HCT116 (cell line): ENCODE measurements around the gene DNAL4. TPM values are rescaled to one million over a fixed set of nuclear protein-coding genes. Genes with fewer than 3 reads are reported as not detected.
A peak's percentile ranks its signal among the peaks of the same experiment; 100 is the strongest.

Source experiments
- ATAC-seq: fragments of 200-7000 bp; cut with Tn5 transposase; 2 replicates; pipeline ENCODE4 v1.9.1; 2020; ENCODE audit warnings: mild to moderate bottlenecking, moderate library complexity
- BruUV-seq: library from RNA; stranded (reverse); fragments of 400-500 nt; replicated peaks from 2 replicates; lab custom pipeline; 2021; lab: Mats Ljungman, UMichigan
- CTCF ChIA-PET: fragments of 300-600 bp; sonication (Branson Sonifier 250); formaldehyde crosslinking; loops from one replicate; lab custom pipeline; 2021; ENCODE audit warnings: antibody characterized with exemption; lab: Charles Lee
- POLR2A ChIA-PET: fragments of 300-600, 350-600 bp; sonication (Branson Sonifier 250); formaldehyde crosslinking; loops from one replicate; lab custom pipeline; 2021; ENCODE audit warnings: antibody characterized with exemption; lab: Charles Lee
- RAD21 ChIA-PET, 2 experiments: fragments of 300-600 bp; sonication (Branson Sonifier 250); formaldehyde crosslinking; loops; one replicate each; lab custom pipeline; 2023; ENCODE audit warnings: low total read pairs in 2 of 2; ENCODE audit not compliant: uncharacterized antibody in 2 of 2, unreplicated experiment in 2 of 2, low non-redundant PET in 1 of 2; lab: Charles Lee
- DNase-seq: peaks from one replicate; pipeline ENCODE4 v3.0.0-alpha.2; 2010; ENCODE audit warnings: low read depth, low spot score
- H2AFZ ChIP-seq: fragments of 200-600 bp; shearing (Covaris generic), sonication (generic); 2 replicates; pipeline ENCODE4 v1.6.1; 2017; ENCODE audit warnings: low read depth, mixed run types, mixed read lengths, antibody characterized with exemption, low read length; ENCODE audit not compliant: poor library complexity, severe bottlenecking
- H3K27ac ChIP-seq: 2 replicates; pipeline ENCODE4 v1.5.1; 2012; ENCODE audit warnings: low read depth, low read length
- H3K27me3 ChIP-seq: fragments of 200-600 bp; sonication (generic); 2 replicates; pipeline ENCODE4 v1.6.1; 2016; ENCODE audit warnings: mixed run types, low read length, mixed read lengths; ENCODE audit not compliant: insufficient read depth
- H3K36me3 ChIP-seq, 2 experiments: fragments of 200-500 bp in 1 of 2; fragments of 200-600 bp in 1 of 2; sonication (Bioruptor generic) in 1 of 2; sonication (generic) in 1 of 2; 2 replicates each; pipeline versions ENCODE4 v1.5.1 to v1.6.1; 2014 to 2016; ENCODE audit warnings: low read length in 2 of 2, inconsistent platforms in 1 of 2, mixed read lengths in 1 of 2, mixed run types in 1 of 2; ENCODE audit not compliant: insufficient read depth in 2 of 2, control insufficient read depth in 1 of 2
- H3K4me1 ChIP-seq, 2 experiments: fragments of 200-600 bp in 1 of 2; sonication (generic) in 1 of 2; 2 replicates each; pipeline versions ENCODE4 v1.5.1 to v1.6.1; 2012 to 2017; ENCODE audit warnings: low read length in 2 of 2, inconsistent platforms in 1 of 2, mild to moderate bottlenecking in 1 of 2, mixed read lengths in 1 of 2, mixed run types in 1 of 2, moderate library complexity in 1 of 2; ENCODE audit not compliant: insufficient read depth in 2 of 2, control insufficient read depth in 1 of 2
- H3K4me2 ChIP-seq: fragments of 200-600 bp; sonication (generic); 2 replicates; pipeline ENCODE4 v1.6.1; 2017; ENCODE audit warnings: mixed run types, low read length, mixed read lengths
- H3K4me3 ChIP-seq, 2 experiments: fragments of 200-600 bp in 1 of 2; sonication (generic) in 1 of 2; replicated peaks in 1 of 2; 2 replicates each; pipeline ENCODE4 v1.5.1; 2011 to 2016; ENCODE audit warnings: low read length in 2 of 2, control low read depth in 1 of 2, low read depth in 1 of 2, mild to moderate bottlenecking in 1 of 2, mixed read lengths in 1 of 2, mixed run types in 1 of 2
- H3K79me2 ChIP-seq: fragments of 200-600 bp; sonication (generic); 2 replicates; pipeline ENCODE4 v1.6.1; 2017; ENCODE audit warnings: mild to moderate bottlenecking, mixed run types, low read length, moderate library complexity, mixed read lengths; ENCODE audit not compliant: insufficient read depth
- H3K9ac ChIP-seq: fragments of 200-600 bp; sonication (generic); 2 replicates; pipeline ENCODE4 v1.6.1; 2016; ENCODE audit warnings: low read length, mixed read lengths
- H3K9me2 ChIP-seq: fragments of 200-600 bp; sonication (generic), shearing (Covaris generic); 2 replicates; pipeline ENCODE4 v1.6.1; 2017; ENCODE audit warnings: mixed run types, mild to moderate bottlenecking, moderate library complexity; ENCODE audit not compliant: insufficient read depth
- H3K9me3 ChIP-seq, 2 experiments: fragments of 200-500 bp in 1 of 2; fragments of 200-600 bp in 1 of 2; sonication (Bioruptor generic) in 1 of 2; sonication (generic) in 1 of 2; 2 replicates each; pipeline ENCODE4 v1.6.1; 2014 to 2017; ENCODE audit warnings: low read length in 2 of 2, mixed read lengths in 2 of 2, inconsistent platforms in 1 of 2, low read depth in 1 of 2, mild to moderate bottlenecking in 1 of 2, mixed run types in 1 of 2, moderate library complexity in 1 of 2; ENCODE audit not compliant: control insufficient read depth in 1 of 2, insufficient read depth in 1 of 2
- H4K20me1 ChIP-seq: fragments of 200-600 bp; sonication (generic), shearing (Covaris generic); 2 replicates; pipeline ENCODE4 v1.6.1; 2017; ENCODE audit warnings: mixed run types, mild to moderate bottlenecking, moderate library complexity; ENCODE audit not compliant: insufficient read depth
- CBX3 ChIP-seq: IDR thresholded peaks from 2 replicates; pipeline ENCODE4 v1.6.1; 2012; ENCODE audit warnings: low read depth
- EGR1 ChIP-seq: IDR thresholded peaks from 2 replicates; pipeline ENCODE4 v1.6.1; 2012; ENCODE audit warnings: low read depth
- EZH2 ChIP-seq: fragments of 200-600 bp; sonication (generic); IDR thresholded peaks from 2 replicates; pipeline ENCODE4 v1.6.1; 2017; ENCODE audit warnings: antibody characterized with exemption, mixed run types
- EZH2phosphoT487 ChIP-seq: fragments of 200-600 bp; IDR thresholded peaks from 2 replicates; pipeline ENCODE4 v1.6.1; 2018; ENCODE audit warnings: antibody characterized with exemption, borderline replicate concordance
- FOSL1 ChIP-seq: IDR thresholded peaks from 2 replicates; pipeline ENCODE4 v1.6.1; 2012; ENCODE audit warnings: low read depth
- JUND ChIP-seq: IDR thresholded peaks from 2 replicates; pipeline ENCODE4 v1.6.1; 2012
- POLR2A ChIP-seq: IDR thresholded peaks from 2 replicates; pipeline ENCODE4 v1.7.0; 2011; ENCODE audit warnings: borderline replicate concordance; ENCODE audit not compliant: insufficient read depth, insufficient read length; ENCODE audit errors: extremely low read depth
- POLR2AphosphoS5 ChIP-seq: IDR thresholded peaks from 2 replicates; pipeline ENCODE4 v1.6.1; 2011; ENCODE audit warnings: mild to moderate bottlenecking, low read depth, low read length, moderate library complexity
- RAD21 ChIP-seq: IDR thresholded peaks from 2 replicates; pipeline ENCODE4 v1.6.1; 2012; ENCODE audit warnings: low read depth, mild to moderate bottlenecking
- TCF7L2 ChIP-seq: IDR thresholded peaks from 2 replicates; pipeline ENCODE4 v1.7.0; 2011; ENCODE audit warnings: borderline replicate concordance, inconsistent platforms; ENCODE audit not compliant: insufficient read depth, insufficient read length; ENCODE audit errors: extremely low read depth
- YY1 ChIP-seq: IDR thresholded peaks from 2 replicates; pipeline ENCODE4 v1.6.1; 2011; ENCODE audit warnings: low read length, low read depth, moderate library complexity, mild to moderate bottlenecking; ENCODE audit not compliant: insufficient replicate concordance; ENCODE audit errors: extremely low read depth
- ZBTB33 ChIP-seq: IDR thresholded peaks from 2 replicates; pipeline ENCODE4 v1.6.1; 2011; ENCODE audit warnings: mild to moderate bottlenecking, low read length, moderate library complexity; ENCODE audit not compliant: insufficient replicate concordance; ENCODE audit errors: extremely low read depth
- ZNF274 ChIP-seq: fragments of 200-500 bp; sonication (Bioruptor generic); IDR thresholded peaks from 2 replicates; pipeline ENCODE4 v1.6.1; 2014; ENCODE audit warnings: mild to moderate bottlenecking, low read depth, low read length, inconsistent platforms
- intact Hi-C: fragments of 100-400 bp; cut with micrococcal nuclease; formaldehyde crosslinking; loops from 2 replicates; pipeline ENCODE4 v1.10.0; 2022
- total RNA-seq: library from RNA; stranded (reverse); gene quantifications from one replicate; pipeline ENCODE4 v1.2.1, GENCODE V29; 2021; ENCODE audit not compliant: unreplicated experiment
- TF ChIP-seq, protein P1 (sequence below), 3 experiments: fragments of 200-600 bp in 1 of 3; sonication (generic) in 1 of 3; IDR thresholded peaks in 2 of 3; conservative IDR thresholded peaks in 1 of 3; 2 replicates each; pipeline ENCODE4 v1.5.1; 2012 to 2017; ENCODE audit warnings: low read depth in 2 of 3, low read length in 2 of 3, antibody characterized with exemption in 1 of 3, borderline replicate concordance in 1 of 3, control low read depth in 1 of 3, mild to moderate bottlenecking in 1 of 3, mixed read lengths in 1 of 3, mixed run types in 1 of 3, moderate library complexity in 1 of 3; ENCODE audit not compliant: insufficient read depth in 1 of 3
- TF ChIP-seq, protein P2 (sequence below): IDR thresholded peaks from 2 replicates; pipeline ENCODE4 v1.6.1; 2012

The DNAL4 gene
- total RNA-seq, 1 experiment from 2014 or later: 18.3 TPM

- no peaks in the 10 kb centered on the region for H3K27me3 ChIP-seq
- ChIA-PET CTCF (interaction anchor here (0.9 to 1.7 kb wide), 2 partner anchors 9 to 11 kb away, joined by 3 to 9 read pairs; no protein-coding TSS in a partner anchor), POLR2A (no interaction called here), RAD21 (no interaction called here)
- no peaks in the 10 kb centered on the region for H4K20me1 ChIP-seq
- no peaks in the 10 kb centered on the region for H3K9me2 ChIP-seq
- H3K9me3 ChIP-seq: no peaks in the 10 kb centered on the region
- peaks cover 14 to 37% of the 10 kb centered on the region in 2 experiments; a peak in 3 of 4 replicates for H3K4me1 ChIP-seq
- H3K79me2 ChIP-seq: peaks cover 16% of the 10 kb centered on the region
- ATAC-seq (no peak), DNase-seq (no peak)
- intact Hi-C loops: no loop called here
- no peak overlapping the region for H3K4me3 ChIP-seq
- no peak overlapping the region for H3K9ac ChIP-seq
- no peak overlapping the region for H3K27ac ChIP-seq
- no TSS peak for BruUV-seq
- H3K4me2 ChIP-seq: peak overlapping the region; percentile 98
- no peak overlapping the region for H2AFZ ChIP-seq
- 0 out of 4 replicates have a peak, but pooled peaks cover 0 to under 1% of the 10 kb centered on the region in 2 experiments for H3K36me3 ChIP-seq
- TF ChIP-seq POLR2AphosphoS5 (no peak), FOSL1 (no peak), EZH2phosphoT487 (no peak), EGR1 (no peak), YY1 (no peak), ZBTB33 (no peak), ZNF274 (no peak), POLR2A (no peak), CBX3 (no peak), EZH2 (no peak), JUND (no peak), TCF7L2 (no peak), RAD21 (no peak)
- TF ChIP-seq, protein P1, sequence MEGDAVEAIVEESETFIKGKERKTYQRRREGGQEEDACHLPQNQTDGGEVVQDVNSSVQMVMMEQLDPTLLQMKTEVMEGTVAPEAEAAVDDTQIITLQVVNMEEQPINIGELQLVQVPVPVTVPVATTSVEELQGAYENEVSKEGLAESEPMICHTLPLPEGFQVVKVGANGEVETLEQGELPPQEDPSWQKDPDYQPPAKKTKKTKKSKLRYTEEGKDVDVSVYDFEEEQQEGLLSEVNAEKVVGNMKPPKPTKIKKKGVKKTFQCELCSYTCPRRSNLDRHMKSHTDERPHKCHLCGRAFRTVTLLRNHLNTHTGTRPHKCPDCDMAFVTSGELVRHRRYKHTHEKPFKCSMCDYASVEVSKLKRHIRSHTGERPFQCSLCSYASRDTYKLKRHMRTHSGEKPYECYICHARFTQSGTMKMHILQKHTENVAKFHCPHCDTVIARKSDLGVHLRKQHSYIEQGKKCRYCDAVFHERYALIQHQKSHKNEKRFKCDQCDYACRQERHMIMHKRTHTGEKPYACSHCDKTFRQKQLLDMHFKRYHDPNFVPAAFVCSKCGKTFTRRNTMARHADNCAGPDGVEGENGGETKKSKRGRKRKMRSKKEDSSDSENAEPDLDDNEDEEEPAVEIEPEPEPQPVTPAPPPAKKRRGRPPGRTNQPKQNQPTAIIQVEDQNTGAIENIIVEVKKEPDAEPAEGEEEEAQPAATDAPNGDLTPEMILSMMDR (IDR thresholded peaks at IDR 0.05 in 2 of 3, conservative IDR thresholded peaks at IDR 0.05 in 1 of 3; ENCODE audit: borderline replicate concordance in 1 of 3, insufficient read depth in 1 of 3, low read depth in 2 of 3, low read length in 2 of 3): no peak
- TF ChIP-seq, protein P2, sequence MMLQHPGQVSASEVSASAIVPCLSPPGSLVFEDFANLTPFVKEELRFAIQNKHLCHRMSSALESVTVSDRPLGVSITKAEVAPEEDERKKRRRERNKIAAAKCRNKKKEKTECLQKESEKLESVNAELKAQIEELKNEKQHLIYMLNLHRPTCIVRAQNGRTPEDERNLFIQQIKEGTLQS: no peak
- TF ChIP-seq, all 23 proteins: peak for 0
Measured at GRCh38 chr22:38757464-38757757, 36.5 kb downstream of the DNAL4 start.
